HL-60/S4 treated with phorbol 12-myristate 13-acetate at 8.2 ng/mL for 4 days and 3 days (cell line): Measurements from ENCODE around the gene RAB27A.

ENCODE experiments used
- in situ Hi-C: fragments of 300-500 bp; cut with MboI; formaldehyde crosslinking; loops from 2 replicates; pipeline ENCODE4 v1.15.0; 2022; ENCODE audit warnings: low sequenced_read_pairs

The RAB27A gene

DNA sequence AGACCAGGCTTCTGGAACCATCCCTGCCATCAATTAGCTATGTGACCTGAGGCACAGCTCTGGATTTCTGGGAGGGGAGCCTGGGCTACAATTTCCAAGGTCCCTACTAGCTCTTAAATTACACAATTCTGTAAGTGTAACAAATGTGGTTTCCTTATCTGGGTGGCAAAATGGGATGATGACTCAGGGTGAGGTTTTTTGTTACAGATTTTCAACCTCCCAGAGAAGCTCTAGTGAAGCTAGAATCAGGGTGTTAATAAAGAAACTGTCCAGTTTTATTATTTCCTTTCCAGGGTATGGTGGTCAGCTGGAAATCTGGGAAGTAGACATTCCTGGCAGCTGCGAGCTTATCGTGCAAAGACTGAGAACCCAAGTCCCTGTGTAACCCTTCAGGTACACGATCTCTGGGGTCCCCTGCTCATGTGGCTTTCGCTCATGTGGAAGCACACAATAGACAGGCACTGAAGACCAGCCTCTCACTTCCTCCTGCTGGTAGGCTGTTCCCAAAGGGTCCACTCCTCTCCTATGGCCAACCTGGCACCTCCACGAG is 7.3 kb downstream of the RAB27A start:
- in situ Hi-C loops: loop anchor here (5.0 kb wide), 1 partner anchor 60 kb away; no protein-coding TSS in a partner anchor

GRCh38 chr15:55281517-55282228 is 7.9 kb downstream of the RAB27A start:
- in situ Hi-C loops: loop anchor here (5.0 kb wide), 1 partner anchor 59 kb away; no protein-coding TSS in a partner anchor

DNA sequence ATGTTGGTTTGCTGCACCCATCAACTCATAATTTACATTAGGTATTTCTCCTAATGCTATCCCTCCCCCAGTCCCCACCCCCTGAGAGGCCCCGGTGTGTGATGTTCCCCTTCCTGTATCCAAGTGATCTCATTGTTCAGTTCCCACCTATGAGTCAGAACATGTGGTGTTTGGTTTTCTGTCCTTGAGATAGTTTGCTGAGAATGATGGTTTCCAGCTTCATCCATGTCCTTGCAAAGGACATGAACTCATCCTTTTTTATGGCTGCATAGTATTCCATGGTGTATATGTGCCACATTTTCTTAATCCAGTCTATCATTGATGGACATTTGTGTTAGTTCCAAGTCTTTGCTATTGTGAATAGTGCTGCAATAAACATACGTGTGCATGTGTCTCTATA is 9.0 kb downstream of the RAB27A start:
- in situ Hi-C loops: loop anchor here (5.0 kb wide), 1 partner anchor 58 kb away; no protein-coding TSS in a partner anchor

GRCh38 chr15:55279746-55280351 is 9.8 kb downstream of the RAB27A start:
- in situ Hi-C loops: loop anchor here (5.0 kb wide), 1 partner anchor 58 kb away; no protein-coding TSS in a partner anchor

DNA sequence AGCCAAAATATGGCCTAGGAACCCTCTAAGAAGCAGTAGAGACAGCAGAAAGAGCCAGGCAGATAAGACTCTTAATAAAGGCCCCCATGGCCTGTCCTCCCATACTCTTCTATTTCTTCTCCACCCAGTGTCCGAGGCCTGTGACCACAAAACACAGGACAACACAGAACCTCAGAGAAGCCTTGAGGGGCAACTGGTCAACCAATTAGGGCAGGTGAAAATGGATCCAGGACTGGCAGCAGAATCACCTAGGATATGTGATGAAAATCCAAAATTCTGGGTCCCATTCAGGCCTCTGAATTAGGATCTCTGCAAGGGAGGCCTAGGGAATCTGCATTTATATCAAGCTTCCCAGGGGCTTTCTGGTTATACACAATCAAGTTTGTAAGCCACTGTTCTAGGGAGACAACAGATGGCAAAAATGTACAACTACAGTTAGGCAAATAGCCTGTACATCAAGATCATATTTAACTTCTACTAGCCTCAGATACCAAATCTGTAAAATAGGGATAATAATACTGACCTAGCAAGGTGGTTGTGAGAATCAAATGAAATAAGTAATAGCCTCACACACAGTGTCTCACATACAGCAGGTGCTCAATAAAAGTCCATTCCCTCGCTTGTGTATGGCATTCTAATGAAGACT is 10.4 kb downstream of the RAB27A start:
- in situ Hi-C loops: no loop called here

DNA sequence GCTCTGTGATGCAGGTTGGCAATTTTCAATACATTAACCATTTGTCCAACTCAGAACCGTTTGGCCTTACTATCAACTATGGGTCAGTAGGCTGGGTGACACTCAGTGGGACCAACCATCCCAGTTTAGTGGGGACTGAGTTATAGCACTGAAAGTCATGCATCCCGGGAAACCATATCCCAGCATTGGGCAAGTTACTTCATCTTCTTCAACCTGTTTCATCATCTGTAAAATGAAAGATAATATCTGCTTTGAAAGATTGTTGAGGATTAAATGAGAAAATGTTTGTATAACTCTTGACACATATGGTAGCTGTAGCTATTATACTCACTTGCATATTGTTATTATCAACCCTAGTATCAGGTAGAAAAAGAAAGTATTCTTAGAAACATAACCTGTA is 11.9 kb downstream of the RAB27A start:
- in situ Hi-C loops: no loop called here

- in situ Hi-C loops: no loop called here
Observed at GRCh38 chr15:55277116-55277564, 12.5 kb downstream of the RAB27A start.

GRCh38 chr15:55276324-55276723 is 13.3 kb downstream of the RAB27A start:
- in situ Hi-C loops: no loop called here

- in situ Hi-C loops: no loop called here
Observed at GRCh38 chr15:55270291-55270690, 19.3 kb downstream of the RAB27A start.

GRCh38 chr15:55268176-55268695 is 21.4 kb downstream of the RAB27A start:
- in situ Hi-C loops: no loop called here

- in situ Hi-C loops: no loop called here
Observed at GRCh38 chr15:55267401-55268175, 22.0 kb downstream of the RAB27A start.

- in situ Hi-C loops: no loop called here
Observed at GRCh38 chr15:55266547-55266946, 23.1 kb downstream of the RAB27A start.

DNA sequence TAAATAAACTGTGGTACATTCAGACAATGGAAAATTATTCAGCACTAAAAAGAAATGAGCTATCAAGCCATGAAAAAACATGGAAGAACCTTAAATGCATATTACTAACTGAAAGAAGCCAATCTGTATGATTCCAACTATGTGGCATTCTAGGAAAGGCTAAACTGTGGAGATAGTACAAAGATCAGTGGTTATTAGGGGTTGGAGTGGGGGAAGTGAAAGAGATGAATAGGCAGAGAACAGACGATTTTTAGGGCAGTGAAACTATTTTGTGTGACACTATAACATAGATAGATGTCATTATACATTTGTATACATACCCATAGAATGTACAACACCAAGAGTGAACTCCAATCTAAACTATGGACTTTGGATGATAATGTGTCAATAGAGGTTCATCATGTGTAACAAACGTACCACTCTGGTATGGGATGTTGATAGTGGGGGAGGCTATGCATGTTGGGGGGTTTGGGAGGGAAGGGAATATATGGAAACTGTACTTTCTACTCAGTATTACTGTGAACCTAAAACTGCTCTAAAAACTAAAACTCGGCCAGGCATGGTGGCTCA is 29.0 kb downstream of the RAB27A start:
- in situ Hi-C loops: no loop called here

GRCh38 chr15:55257938-55258337 is 31.7 kb downstream of the RAB27A start:
- in situ Hi-C loops: no loop called here

GRCh38 chr15:55257012-55257670 is 32.5 kb downstream of the RAB27A start:
- in situ Hi-C loops: no loop called here

GRCh38 chr15:55256281-55257011 is 33.2 kb downstream of the RAB27A start:
- in situ Hi-C loops: no loop called here

- in situ Hi-C loops: no loop called here
Observed at GRCh38 chr15:55255714-55256113, 33.9 kb downstream of the RAB27A start.

GRCh38 chr15:55254916-55255679 is 34.5 kb downstream of the RAB27A start:
- in situ Hi-C loops: no loop called here
